Right renal pelvis (tissue), 4 donors: ENCODE measurements around the gene ZDHHC24. TPM values are rescaled to one million over a fixed set of nuclear protein-coding genes. Genes with fewer than 3 reads are reported as not detected.
"Not testable (repeated sequence)": the region's sequence is repeated elsewhere in the genome, so short reads cannot be mapped to it uniquely, and the experiment has no call there.

Experiments used
- DNase-seq, 4 donors: peaks; one replicate each; pipeline ENCODE4 v3.0.0-alpha.2; 2013; ENCODE audit warnings: low read depth in 4 of 4, low spot score in 3 of 4, missing footprints in 1 of 4
- polyA plus RNA-seq, 4 donors: library from polyadenylated mRNA; unstranded; fragments of 120-200 nt; gene quantifications; one replicate each; pipeline ENCODE4 v1.2.1, GENCODE V29; 2013; ENCODE audit not compliant: insufficient read length in 4 of 4

Gene ZDHHC24
- 10 to 100 TPM in 1 of 4 donors, 1 to 10 TPM in 3; 7.8 to 11.9 (median 8.5) TPM for polyA plus RNA-seq

DNA sequence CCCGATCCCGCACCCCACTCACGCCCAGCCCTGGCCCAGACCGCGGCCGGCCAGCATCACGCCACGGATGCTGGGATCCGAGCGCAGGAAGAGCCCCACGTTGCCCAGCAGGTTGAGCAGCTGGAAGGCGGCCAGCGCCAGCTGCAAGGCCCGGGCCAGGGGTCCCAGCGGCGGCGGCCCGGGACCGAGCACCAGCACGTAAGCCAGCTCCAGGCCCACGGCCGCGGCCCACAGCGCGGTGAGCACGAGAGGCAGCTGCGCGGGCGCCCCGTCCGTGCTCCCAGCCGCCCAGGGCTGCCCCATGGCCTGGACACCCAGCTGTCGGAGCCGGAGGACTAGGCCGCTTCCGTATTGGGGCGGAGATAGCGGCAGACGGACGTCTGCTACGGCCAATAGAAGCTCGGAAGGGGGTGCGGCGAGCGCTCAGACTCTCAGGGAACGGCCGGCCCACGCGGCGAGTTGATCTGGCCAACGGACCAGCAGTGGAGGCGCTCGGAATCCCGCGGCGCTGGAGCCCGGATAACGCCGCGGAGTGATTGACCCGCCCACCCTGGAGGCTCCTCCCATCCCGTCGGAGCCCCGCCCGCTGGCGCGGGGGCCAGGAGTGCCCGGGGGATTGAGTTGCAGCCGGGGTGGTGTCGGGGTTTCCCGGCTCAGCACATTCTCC, at the start of gene ZDHHC24:
ZDHHC24 (minus strand) TSS at position 348 of the 667 bp plus-strand sequence; CDS start at position 303, 45 bp downstream.
- DNase-seq, result peak; percentile 78 to 86 (median 84)

- peak in 2 of 4 donors; percentile 39 to 49 for DNase-seq
These were observed 49.5 kb upstream of the ZDHHC24 start for GRCh38 chr11:66595245-66595904.

GRCh38 chr11:66593650-66594049, 47.8 kb upstream of the ZDHHC24 start:
- DNase-seq, result no peak

- DNase-seq, result no peak
These were observed 47.4 kb upstream of the ZDHHC24 start for GRCh38 chr11:66593303-66593635.

GRCh38 chr11:66592457-66593302, 46.8 kb upstream of the ZDHHC24 start, which contains the start of the genes CCDC87 and CCS:
Gene CCDC87, minus strand, starts transcription at chr11:66593063. Its CDS starts 48 bp downstream, at chr11:66593015.
Gene CCS, plus strand, starts transcription at chr11:66593185. Its CDS starts 77 bp downstream, at chr11:66593262.
- peak; percentile 86 to 92 (median 90) for DNase-seq

DNA sequence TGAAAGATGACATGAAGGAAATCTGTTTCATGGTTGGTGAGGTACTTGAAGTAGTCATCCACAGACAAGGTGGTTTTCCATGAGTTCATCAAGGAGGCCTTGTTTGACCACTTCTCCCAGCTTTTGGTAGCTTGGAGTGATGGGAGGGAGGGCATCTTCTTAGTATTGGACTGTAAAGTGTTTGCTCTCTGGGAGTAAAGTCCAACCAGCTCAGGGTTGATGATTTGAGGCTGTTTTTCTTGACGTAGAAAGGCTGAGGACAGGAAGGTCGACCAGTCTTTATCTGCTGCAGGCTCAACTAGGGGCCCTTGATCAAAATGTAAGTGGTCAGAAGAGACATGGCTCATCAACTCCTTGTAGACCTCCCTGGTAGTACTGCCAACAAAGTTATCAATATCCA, 45.3 kb upstream of the ZDHHC24 start:
- DNase-seq, result no peak

GRCh38 chr11:66589996-66590675, 44.3 kb upstream of the ZDHHC24 start:
- no peak for DNase-seq

- DNase-seq, result not testable (repeated sequence)
These were observed 43.5 kb upstream of the ZDHHC24 start for GRCh38 chr11:66589315-66589714.

GRCh38 chr11:66586136-66586535, 40.3 kb upstream of the ZDHHC24 start:
- no peak for DNase-seq

- not testable (repeated sequence) for DNase-seq
These were observed 39.6 kb upstream of the ZDHHC24 start for GRCh38 chr11:66585447-66585846.

DNA sequence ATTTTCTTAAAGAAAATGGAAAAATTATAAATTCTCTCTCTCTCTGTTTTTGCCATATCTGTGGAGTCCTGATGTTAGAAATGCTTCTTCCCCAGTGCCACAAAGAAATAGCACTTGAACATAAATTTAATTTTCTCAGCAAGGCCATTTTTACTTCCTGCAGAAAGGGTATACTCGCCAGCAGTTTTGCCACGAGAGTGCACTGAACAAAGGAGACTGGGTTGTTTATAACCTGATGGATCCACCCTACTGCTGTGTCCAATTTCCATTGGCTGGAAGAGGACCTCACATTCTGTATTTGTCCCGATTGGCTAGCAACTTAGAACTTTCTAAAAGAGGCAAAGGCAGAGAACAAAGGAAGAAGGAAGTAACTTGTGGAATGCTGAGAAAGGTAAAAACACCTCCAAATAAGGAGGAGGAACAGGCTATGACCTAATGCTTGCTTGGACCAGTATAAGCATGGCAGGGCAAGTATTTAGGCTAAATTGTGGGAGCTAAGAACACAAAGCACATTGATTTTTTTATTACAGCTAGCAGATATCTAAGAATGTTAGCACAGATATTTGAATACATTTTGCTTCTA, 36.8 kb upstream of the ZDHHC24 start:
- not testable (repeated sequence) for DNase-seq

- no peak for DNase-seq
These were observed 35.4 kb upstream of the ZDHHC24 start for GRCh38 chr11:66581261-66581660.

- DNase-seq, result no peak
These were observed 35.0 kb upstream of the ZDHHC24 start for GRCh38 chr11:66580803-66581202.

DNA sequence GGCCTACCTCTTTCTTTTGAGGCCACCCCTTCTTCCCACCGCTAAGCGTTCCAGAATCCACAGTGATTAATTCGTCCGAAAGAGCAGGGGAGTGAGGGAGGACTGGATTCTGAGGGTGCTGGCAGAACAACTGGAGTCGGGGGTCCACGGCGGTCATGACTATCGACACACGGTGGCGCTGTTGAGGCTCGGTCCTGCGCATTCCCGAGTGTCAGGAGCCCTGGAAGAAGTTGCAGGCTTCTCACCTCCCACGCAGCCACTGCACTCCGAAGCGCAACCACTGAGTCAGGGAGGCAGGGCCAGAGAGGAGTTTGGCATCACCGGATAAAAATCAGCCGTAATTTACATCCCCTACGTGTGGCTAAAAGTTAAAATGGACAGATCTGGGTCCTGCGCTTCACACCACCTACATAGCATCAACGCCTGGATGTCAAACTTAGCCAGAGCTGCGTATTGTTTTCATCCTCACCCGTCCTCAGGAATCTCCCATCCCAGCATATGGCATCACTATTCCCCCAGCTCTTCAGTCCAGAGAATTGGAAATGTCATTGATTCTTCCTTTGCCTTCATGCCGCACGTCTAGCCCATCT, 33.3 kb upstream of the ZDHHC24 start:
- DNase-seq, result peak in 3 of 4 donors; percentile 59 to 70 (median 67)

DNA sequence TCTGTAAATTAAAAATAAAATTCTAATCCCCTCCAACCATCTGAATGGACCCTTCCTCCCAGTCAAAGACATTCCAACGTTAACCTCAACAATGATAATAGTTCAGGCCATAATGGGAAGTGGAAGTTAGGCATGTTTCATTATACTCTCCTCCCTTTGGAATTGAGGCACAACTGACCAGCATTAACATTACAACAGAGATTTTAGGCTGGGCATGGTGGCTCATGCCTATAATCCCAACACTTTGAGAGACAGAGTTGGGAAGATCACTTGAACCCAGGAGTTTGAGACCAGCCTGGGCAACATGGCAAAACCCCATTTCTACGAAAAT, 25.0 kb upstream of the ZDHHC24 start:
- DNase-seq, result no peak

GRCh38 chr11:66570079-66570849, 24.4 kb upstream of the ZDHHC24 start:
- no peak for DNase-seq

GRCh38 chr11:66569076-66569475, 23.2 kb upstream of the ZDHHC24 start:
- no peak for DNase-seq

- DNase-seq, result peak in 3 of 4 donors; percentile 38 to 64 (median 50)
These were observed 22.5 kb upstream of the ZDHHC24 start, which contains the start of gene CTSF for GRCh38 chr11:66568124-66568916. Gene CTSF, minus strand, starts transcription at chr11:66568606. Its CDS starts 120 bp downstream, at chr11:66568486.
